GM18508 (cell line): Measurements from ENCODE around the gene NAV3.

Experiments used
- ATAC-seq: cut with Tn5 transposase; IDR thresholded peaks from one replicate; pipeline ENCODE4 v1.9.1; 2021; ENCODE audit warnings: moderate number of reproducible peaks; ENCODE audit not compliant: insufficient read depth, unreplicated experiment

The NAV3 gene

DNA sequence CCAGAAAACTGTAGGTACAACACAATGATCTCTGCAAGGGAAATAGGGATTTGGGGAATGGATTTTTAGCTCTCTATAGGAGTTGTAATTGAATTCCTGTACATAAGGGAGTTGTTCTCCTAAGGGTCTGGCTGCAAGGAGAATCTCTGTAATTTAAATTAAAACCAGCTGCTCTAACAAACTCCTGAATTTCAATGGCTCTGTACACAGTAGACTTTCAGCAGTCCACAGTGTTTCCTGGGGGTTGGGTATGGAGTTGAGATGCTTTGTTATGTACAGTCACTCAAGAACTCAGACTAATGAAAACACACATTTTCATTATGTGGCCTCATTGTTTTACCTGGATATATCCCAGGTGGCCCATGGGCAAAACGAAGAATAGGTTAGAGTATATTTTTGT, 93.2 kb downstream of the NAV3 start:
- ATAC-seq, result no peak

DNA sequence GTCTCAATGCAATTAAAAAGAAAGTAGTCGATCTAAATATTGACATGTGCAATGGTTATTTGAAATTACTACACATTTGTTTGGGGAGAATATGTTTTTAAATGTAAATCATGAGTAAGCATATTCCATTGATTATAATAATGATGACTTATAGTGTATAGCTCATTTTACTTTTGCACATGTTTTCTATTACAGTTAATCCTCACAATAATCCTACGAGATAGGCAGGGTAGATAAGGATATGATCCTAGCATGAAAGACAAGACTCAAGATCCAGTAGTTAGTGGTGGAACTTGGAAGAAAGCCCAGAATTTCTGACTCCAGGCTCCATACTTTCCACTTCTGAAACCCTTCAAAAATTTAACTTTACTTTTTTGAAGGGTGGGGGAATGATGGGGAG, 94.0 kb downstream of the NAV3 start:
- no peak for ATAC-seq

DNA sequence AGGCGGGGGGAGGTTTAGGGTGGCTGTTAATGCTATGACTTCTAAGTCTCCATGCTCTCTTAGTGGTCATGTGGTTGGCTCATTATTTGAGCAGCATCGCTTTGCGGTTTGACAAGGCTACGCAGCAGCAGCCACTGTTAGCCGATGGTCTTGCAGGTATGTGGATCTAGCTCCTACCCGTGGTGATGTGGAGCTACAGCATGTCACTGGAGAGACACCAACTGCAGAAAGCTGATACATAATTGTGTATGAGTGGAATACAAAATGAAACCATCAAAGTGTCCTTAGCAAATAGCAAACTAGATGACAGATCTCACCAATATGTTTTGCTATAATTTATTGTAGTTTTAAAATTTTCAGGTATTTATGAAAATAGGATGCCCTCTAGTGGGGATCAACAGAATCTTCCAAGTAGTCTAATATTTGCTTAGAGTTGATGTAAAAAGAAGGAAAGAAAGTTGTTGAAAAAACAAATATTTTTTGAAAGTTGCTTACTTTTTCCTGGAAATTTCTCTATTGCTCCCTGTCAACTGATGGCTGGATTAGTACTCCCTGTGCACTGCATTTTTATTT, 94.9 kb downstream of the NAV3 start:
- ATAC-seq, result peak; percentile 99

DNA sequence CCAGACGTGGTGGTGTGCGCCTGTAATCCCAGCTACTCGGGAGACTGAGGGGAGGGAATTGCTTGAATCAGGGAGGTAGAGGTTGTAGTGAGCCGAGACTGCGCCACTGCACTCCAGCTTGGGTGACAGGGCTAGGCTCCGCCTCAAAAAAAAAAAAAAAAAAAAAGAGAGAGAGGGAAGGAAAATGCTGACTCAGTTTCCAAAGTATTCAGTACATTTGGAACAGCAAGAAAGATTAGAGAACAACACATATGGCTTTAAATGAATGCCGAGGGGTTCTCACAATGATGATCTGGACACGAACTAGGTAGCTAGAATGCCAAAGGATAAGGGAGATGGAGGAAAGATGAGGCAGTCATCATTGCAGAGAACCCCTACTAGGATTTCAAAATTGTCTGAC, 97.4 kb downstream of the NAV3 start:
- no peak for ATAC-seq

DNA sequence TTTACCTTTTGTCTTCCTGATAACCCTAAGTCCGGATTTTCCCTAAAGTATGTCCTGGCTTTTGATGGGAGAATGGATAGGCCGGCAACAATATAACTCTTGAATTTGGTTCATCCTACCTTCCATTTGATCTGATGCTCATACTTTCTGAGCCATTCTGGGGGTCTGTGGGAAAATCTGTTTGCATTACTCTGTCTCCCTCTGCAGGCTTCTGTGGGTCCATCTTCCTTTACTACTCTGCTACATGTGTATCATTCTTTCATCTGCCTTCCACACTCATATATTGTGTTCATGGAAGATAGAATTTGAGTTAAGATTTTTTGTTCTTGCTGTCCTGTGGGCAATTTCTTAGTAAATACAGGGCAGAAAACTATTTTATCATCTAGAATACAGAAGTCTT, 101.5 kb downstream of the NAV3 start:
- no peak for ATAC-seq

DNA sequence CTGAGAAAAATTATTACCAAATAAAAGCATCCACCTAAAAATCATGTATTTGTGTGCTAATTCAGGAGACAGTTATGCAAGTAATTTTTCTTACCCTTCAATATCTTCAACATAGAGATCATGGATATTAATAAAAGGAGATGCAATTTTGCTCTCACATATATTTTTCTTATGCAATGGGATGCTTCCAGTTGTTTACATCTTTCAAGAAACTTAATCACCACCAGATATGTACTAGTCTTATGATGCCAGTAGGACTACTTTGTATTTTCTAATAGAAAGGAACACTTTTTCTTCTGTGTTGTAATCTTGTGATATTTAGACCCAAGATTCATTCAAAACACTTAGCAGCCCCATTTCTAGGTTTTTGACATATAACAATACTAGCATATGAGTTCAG, 107.6 kb downstream of the NAV3 start:
- ATAC-seq, result no peak

DNA sequence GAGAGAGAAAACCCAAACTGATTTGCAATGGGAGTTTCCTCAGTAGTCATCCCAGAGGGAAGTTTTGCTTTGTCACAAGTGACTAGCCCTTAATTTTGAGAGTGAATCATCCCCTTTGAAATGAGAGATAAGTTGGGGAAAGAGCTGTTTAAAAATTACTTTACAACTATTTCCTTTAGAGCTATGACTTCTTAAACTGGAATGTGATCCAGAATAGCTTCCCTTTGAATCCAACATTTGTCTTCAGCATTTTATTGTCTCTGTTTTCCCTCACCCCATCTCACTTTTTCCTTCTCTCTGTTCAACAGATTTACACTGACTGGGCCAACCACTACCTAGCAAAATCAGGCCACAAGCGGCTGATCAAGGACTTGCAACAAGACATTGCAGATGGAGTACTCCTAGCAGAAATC, 109.3 kb downstream of the NAV3 start:
- no peak for ATAC-seq

DNA sequence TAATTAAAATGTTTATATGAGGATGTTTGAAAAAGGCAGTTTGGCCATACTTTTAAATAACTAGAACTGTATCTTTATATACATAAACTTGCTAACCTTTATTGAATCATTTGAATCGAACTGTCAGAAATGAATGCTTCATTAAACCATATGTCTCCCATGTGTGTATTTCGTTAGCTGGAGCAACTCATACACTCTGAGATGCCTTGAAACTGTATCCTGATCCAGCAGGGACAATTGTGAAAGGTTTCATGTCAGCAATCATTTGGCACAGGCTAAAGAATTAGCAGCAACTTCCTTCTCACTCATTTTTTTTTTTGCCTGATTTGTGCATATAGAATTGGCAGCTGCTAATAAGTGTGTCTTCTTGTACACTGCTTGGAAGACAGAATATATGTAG, 109.9 kb downstream of the NAV3 start:
- ATAC-seq, result no peak

DNA sequence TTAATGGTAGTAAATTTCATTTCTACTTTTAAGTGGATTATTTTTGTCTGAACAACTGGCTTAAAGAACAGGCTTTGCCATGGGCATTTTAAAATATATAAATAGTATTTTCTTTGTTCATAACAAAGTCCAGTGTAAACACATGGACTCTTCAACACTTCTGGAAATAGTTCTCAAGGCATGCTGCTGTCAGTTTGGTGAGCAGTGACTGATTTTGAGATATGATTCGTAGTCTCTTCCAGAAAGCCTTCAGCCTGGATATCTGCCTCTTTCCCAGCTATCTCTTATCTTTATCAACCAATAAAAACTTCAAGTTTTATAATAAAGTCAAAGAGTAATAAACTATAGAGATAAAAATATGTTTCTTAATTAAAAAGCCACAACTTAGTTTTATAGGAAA, 110.7 kb downstream of the NAV3 start:
- ATAC-seq, result no peak

DNA sequence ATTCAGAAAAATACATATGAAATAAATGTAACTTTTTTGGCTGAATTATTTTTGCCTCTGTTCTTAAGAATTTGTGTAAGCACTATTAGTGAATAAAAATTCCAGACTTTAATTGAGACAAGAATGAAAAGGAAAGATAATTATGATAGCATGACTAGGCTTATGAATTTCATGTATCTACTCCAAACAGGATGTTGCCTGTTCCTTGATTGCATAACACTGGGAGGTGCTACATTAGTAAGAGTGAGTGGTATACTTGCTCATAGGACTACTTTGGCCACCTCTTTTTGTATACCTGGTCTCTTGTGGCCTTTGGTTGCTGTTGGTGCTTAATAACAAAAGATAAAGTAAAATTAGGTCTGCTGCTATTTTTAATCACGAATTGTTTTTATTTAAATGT, 112.8 kb downstream of the NAV3 start:
- ATAC-seq, result no peak

DNA sequence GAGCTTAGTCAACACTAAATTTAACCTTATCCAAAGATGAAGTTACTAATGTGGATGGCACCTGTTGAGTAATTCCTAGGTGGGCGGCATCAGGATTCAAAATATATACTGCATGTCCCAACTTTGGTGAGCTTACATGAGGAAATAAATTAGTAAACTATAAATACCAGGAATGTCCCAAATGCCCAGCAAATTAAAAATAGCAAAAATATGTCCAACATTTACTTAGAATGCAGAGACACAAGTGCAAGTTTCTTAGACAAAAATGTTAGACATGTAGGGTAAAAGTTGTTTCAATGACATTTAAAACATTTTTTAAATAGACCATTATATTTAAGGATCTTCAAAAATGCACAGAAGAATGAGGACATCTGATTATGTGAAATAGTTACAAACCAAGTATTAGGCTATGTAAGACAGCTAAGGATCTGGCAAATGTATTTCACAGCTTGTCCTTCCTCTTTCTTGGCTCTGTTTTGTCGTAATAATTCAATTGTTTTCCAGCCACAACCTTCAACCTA, 115.9 kb downstream of the NAV3 start:
- no peak for ATAC-seq

DNA sequence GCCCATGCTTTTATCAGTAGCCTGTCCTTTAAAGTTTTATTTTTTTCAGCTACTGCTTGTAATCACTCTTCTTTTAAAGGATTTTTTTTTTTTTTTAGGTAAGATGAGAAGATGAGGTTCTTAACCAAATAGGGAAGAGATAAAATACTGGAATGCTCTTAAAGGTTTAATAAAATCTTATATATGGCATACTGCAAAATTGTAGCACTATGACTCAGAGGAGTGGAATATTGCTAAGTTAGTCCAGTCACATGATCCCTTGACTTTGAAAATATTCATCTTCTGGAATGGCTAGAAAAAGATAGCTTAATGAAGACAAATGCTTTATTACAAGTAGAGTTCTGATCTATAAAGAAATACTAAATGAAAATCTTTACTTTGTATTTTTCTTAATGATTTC, 116.6 kb downstream of the NAV3 start:
- no peak for ATAC-seq

DNA sequence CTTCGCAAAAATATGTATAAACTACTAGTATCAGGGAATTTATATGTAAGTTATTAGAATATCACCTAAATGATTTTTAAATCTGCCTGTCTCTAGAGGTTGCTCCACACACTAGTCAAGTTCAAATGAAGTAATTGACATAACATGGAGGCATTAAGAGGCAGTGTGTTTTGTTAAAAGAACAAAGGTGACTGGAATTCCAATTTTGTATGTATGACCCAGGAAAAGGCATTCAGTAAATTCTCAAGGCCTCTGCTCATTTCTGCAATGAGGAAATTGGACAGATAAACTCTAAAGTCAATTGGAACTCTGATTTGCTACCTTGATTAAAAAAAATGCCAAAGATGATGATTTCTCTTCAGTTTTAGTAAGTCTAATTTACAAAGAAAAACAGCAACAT, 117.1 kb downstream of the NAV3 start:
- no peak for ATAC-seq

DNA sequence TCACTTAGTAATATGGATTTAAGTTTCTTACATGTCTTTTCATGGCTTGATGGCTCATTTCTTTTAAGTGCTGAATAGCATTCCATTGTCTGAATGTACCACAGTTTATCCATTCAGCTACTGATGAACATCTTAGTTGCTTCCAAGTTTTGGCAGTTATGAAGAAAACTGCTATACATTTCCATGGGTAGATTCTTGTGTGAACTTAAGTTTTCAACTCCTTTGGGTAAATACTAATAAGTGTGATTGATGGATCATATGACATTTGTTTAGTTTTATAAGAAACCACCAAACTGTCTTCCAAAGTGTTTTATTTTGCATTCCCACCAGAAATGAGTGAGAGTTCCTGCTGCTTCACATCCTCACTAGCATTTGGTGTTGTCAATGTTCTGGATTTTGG, 119.2 kb downstream of the NAV3 start:
- no peak for ATAC-seq

DNA sequence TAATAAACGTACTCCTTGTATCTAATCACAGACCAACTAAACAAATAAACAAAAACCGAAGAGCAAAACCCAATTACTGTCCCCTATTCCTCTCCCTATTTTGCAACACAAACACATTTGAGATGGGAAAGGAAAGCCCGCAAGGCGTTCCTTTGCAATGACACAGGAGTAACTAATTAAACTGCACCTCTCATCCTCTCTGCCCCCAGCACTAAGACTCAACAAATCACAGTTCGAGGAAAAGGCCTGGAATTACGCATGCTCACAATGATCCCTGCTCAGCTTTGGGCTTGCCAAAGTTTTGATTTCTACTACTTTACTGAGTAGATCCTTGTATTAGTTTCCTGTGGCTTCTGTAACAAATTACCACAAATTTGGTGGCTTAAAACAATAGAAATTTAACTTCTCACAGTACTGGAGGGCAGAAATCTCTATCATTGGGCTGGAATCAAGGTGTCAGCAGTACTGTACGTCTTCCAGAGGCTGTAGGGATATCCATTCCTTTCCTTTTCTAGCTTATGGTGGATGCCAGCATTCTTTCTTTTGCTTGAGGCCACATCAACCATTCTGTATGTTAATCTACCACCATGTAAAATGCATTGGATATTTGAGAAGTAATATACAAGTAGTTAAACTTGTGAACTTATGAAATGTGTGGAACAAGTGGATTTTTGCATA, 123.0 kb downstream of the NAV3 start:
- no peak for ATAC-seq

DNA sequence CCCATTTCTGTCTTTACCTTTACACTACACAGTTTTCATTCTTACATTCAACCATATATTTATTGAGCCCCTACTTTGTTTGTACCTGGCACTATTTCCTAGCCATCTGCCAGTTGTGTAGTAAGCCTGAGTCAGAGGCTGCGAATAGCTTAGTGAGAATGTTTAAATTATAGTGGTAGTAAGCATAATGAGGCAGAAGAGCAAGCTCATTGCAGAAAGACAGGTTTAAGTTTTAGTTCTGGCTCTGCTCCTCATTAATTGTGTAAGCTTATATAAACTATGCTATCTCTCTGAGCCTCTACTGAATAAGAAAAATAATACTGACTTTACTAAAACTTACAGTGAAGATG, 123.5 kb downstream of the NAV3 start:
- ATAC-seq, result no peak

DNA sequence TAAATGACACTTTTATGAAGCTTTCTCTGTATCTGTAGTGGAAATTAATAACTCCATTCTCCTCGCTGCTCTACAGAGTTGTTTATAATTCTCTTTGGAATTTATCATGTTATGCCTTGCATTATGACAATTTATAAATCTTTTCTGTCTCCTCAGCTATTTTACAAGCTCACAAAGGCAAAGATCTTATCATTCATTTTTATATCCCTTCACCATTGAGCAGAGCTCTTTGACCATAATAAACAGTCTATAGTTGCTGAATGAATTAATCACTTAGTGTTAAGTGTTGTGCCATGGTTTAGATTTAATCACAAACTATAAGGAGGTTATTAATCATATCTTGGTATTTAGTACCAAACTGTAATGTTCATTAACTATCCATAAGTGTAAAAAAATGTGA, 126.4 kb downstream of the NAV3 start:
- no peak for ATAC-seq

DNA sequence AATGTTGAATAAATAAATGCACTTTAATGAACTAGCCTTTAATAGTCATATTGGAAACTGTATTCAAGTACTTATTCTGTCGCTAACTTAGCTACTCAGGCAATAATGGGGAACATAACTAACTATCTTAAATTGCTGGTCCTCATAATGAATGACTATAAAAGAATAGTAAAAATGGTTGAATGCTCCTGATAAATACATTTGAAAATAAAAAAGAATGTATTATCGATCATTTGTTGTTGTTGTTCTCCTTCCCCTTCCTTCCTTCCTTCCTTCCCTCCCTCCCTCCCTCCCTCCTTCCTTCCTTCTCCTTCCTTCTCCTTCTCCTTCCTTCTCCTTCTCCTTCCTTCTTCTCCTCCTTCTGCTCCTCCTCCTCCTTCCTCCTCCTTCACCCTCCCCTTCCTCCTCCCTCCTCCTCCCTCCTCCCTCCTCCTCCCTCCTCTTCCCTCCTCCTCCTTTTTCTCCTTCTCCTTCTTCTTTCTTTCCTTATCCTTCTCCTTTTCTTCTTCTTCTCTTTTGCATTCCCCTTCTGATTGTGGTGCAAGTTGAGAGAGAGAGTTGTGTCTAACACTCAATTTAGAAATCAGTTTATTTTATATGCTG, 133.0 kb downstream of the NAV3 start:
- no peak for ATAC-seq

DNA sequence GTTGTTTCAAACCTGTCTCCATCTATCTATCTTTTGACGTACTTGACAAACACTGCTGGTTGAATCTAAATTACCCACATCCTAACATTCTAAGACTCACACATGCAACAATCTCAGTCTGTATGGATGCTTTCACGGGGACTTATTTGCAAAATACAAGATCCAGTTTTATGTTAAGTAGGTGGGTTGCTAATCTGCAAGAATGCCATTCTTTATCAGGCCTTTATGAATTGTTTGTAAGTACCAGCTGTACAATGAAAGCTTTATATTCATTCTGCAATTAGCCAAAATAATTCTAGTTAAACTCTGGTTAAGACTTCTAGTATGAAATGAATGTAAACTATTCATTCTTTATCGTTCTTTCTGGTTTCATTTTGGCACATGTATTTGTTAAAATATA, 135.1 kb downstream of the NAV3 start:
- ATAC-seq, result no peak

DNA sequence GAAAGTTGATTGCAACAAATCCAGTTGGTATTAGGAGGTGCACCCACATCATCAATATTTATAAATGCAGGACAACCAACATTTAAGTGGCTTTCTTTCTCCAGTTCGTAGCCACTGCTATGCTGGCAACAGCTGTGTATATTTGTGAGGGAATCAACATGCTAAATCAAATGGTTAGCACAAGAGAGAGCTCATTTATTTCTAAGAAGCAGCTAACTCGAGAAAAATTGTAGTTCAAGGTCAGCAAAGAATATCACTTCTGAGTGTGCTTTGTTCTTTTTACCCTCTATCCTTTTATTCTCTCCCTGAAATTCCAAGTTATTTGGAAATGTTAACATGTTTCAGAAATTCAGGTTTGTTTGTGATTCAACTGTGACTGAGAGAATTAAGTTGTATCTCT, 137.3 kb downstream of the NAV3 start:
- ATAC-seq, result no peak

DNA sequence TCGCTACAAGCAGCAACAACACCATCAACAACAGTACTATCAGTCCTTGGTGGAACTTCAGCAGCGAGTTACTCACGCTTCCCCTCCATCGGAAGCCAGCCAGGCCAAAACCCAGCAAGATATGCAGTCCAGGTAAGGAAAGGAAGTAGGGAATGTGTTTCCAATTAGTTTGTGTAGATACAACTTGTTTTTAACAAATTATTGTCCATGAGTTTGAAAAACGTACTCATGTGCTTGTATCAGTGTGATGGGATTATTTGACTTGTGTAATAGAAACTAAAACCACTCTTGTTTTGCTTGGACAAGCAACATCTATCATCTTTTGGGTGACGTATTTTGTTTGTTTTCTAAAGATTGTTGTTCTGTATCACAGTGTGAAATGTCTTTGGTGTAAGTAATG, 137.9 kb downstream of the NAV3 start:
- ATAC-seq, result no peak

DNA sequence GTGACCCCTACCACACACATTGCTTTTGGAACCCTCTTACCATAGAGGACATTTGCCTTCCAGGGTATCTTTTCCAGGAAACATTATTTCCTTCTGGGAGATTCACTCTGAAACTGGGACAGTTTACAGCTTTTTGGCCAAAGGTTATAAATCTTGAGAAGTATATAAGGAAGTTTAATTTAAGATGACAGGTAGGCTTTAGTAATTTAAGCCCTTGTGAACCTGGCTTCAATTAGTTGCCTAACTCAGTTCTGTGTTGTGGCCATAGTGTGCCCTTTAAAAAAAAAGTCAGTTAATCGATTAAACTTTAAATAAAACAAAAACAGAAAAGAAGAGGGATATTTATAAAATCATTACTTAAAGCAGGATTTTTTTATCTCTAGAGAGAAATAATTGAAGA, 142.9 kb downstream of the NAV3 start:
- no peak for ATAC-seq
